Natural killer cell treated with Interleukin-12 subunit alpha and Interleukin-12 subunit beta and Interleukin-15 and Interleukin-18, amount 100 ng/mL, for 72 hours (primary cell): ENCODE data around the gene BACH2. TPM values are rescaled to one million over a fixed set of nuclear protein-coding genes. Genes with fewer than 3 reads are reported as not detected.
A peak's percentile ranks its signal among the peaks of the same experiment; 100 is the strongest.

Source experiments
- ATAC-seq, 2 donors: fragments of 150-1000 bp; cut with Tn5 transposase in 1 of 2; sonication (Bioruptor Pico), chemical (Tn5 transposase) in 1 of 2; 2 replicates each; pipeline ENCODE4 v1.10.0; 2021
- DNase-seq: peaks from one replicate; pipeline ENCODE4 v3.0.0; 2022; ENCODE audit warnings: low spot score
- H3K27ac Mint-ChIP-seq, 2 donors: 1 replicate in 1 of 2; 2 replicates in 1 of 2; pipeline ENCODE4 v1.8.0; 2022; ENCODE audit warnings: mixed read lengths in 2 of 2, mild to moderate bottlenecking in 1 of 2, moderate library complexity in 1 of 2
- H3K27me3 Mint-ChIP-seq, 2 donors: 1 replicate in 1 of 2; 2 replicates in 1 of 2; pipeline ENCODE4 v1.8.0; 2022; ENCODE audit warnings: mixed read lengths in 2 of 2
- H3K36me3 Mint-ChIP-seq: one replicate; pipeline ENCODE4 v1.8.0; 2022; ENCODE audit warnings: mixed read lengths
- H3K4me1 Mint-ChIP-seq, 2 donors: 1 replicate in 1 of 2; 2 replicates in 1 of 2; pipeline ENCODE4 v1.8.0; 2022; ENCODE audit warnings: low read depth in 2 of 2, mixed read lengths in 2 of 2, mild to moderate bottlenecking in 1 of 2
- H3K4me3 Mint-ChIP-seq: one replicate; pipeline ENCODE4 v1.8.0; 2022; ENCODE audit warnings: mixed read lengths
- H3K9me3 Mint-ChIP-seq: 2 replicates; pipeline ENCODE4 v1.8.0; 2022; ENCODE audit warnings: mixed read lengths
- total RNA-seq, 2 donors: library from RNA; stranded (reverse); gene quantifications; one replicate each; pipeline ENCODE4 v1.2.3, GENCODE V29; 2022

BACH2 gene
- total RNA-seq, 2 donors from 2014 or later, result 3.1 to 5.8 TPM

GRCh38 chr6:90315986-90316385, 19.3 kb upstream of the BACH2 start:
- H3K4me1 Mint-ChIP-seq, result no peaks in the 10 kb centered on the region
- H3K27ac Mint-ChIP-seq, result no peak overlapping the region
- DNase-seq, result no peak
- no peaks in the 10 kb centered on the region for H3K9me3 Mint-ChIP-seq
- H3K4me3 Mint-ChIP-seq, result no peak overlapping the region
- peaks cover 14 to 31% of the 10 kb centered on the region in 2 donors for H3K27me3 Mint-ChIP-seq
- ATAC-seq, result no peak
- H3K36me3 Mint-ChIP-seq, result no peaks in the 10 kb centered on the region

GRCh38 chr6:90315354-90315950, 18.8 kb upstream of the BACH2 start:
- H3K9me3 Mint-ChIP-seq, result no peaks in the 10 kb centered on the region
- no peak overlapping the region for H3K27ac Mint-ChIP-seq
- no peak overlapping the region for H3K4me3 Mint-ChIP-seq
- DNase-seq (no peak), ATAC-seq (no peak)
- H3K4me1 Mint-ChIP-seq, result no peaks in the 10 kb centered on the region
- no peaks in the 10 kb centered on the region for H3K36me3 Mint-ChIP-seq
- peaks cover 14 to 31% of the 10 kb centered on the region in 2 donors for H3K27me3 Mint-ChIP-seq

- Mint-ChIP-seq H3K4me1 (no peaks in the 10 kb centered on the region), H3K9me3 (no peaks in the 10 kb centered on the region), H3K36me3 (no peaks in the 10 kb centered on the region), H3K27me3 (peaks cover 18 to 31% of the 10 kb centered on the region in 2 donors), H3K4me3 (no peak overlapping the region), H3K27ac (no peak overlapping the region)
- ATAC-seq (no peak), DNase-seq (no peak)
Observed at GRCh38 chr6:90314514-90314913, 17.9 kb upstream of the BACH2 start.

- ATAC-seq, result no peak
Observed at GRCh38 chr6:90311569-90311968, 14.9 kb upstream of the BACH2 start.

GRCh38 chr6:90305800-90306448, 9.3 kb upstream of the BACH2 start:
- Mint-ChIP-seq H3K27me3 (peaks cover 31 to 45% of the 10 kb centered on the region in 2 donors), H3K9me3 (no peaks in the 10 kb centered on the region), H3K27ac (no peak overlapping the region), H3K4me3 (no peak overlapping the region), H3K4me1 (no peaks in the 10 kb centered on the region), H3K36me3 (no peaks in the 10 kb centered on the region)
- ATAC-seq (no peak), DNase-seq (no peak)

More at GRCh38 chr6:90311569-90311968, 14.9 kb upstream of the BACH2 start:
- Mint-ChIP-seq H3K36me3 (no peaks in the 10 kb centered on the region), H3K4me1 (no peaks in the 10 kb centered on the region), H3K27me3 (peaks cover 16 to 38% of the 10 kb centered on the region in 2 donors), H3K27ac (no peak overlapping the region), H3K4me3 (no peak overlapping the region), H3K9me3 (no peaks in the 10 kb centered on the region)
- DNase-seq, result no peak

GRCh38 chr6:90304308-90304707, 7.7 kb upstream of the BACH2 start:
- no peak for DNase-seq
- no peak for ATAC-seq
- peaks cover 36 to 56% of the 10 kb centered on the region in 2 donors for H3K27me3 Mint-ChIP-seq
- no peaks in the 10 kb centered on the region for H3K9me3 Mint-ChIP-seq
- H3K4me3 Mint-ChIP-seq, result no peak overlapping the region
- H3K27ac Mint-ChIP-seq, result no peak overlapping the region
- H3K36me3 Mint-ChIP-seq, result no peaks in the 10 kb centered on the region
- H3K4me1 Mint-ChIP-seq, result no peaks in the 10 kb centered on the region

- ATAC-seq, result no peak
- no peaks in the 10 kb centered on the region for H3K4me1 Mint-ChIP-seq
- H3K36me3 Mint-ChIP-seq, result no peaks in the 10 kb centered on the region
- H3K27me3 Mint-ChIP-seq, result peaks cover 40 to 68% of the 10 kb centered on the region in 2 donors
- no peak overlapping the region for H3K27ac Mint-ChIP-seq
- DNase-seq, result no peak
- no peaks in the 10 kb centered on the region for H3K9me3 Mint-ChIP-seq
- no peak overlapping the region for H3K4me3 Mint-ChIP-seq
Observed at GRCh38 chr6:90303039-90303438, 6.4 kb upstream of the BACH2 start.

- H3K27me3 Mint-ChIP-seq, result peaks cover 47 to 74% of the 10 kb centered on the region in 2 donors
- no peak overlapping the region for H3K27ac Mint-ChIP-seq
- H3K4me3 Mint-ChIP-seq, result no peak overlapping the region
- H3K9me3 Mint-ChIP-seq, result no peaks in the 10 kb centered on the region
- no peaks in the 10 kb centered on the region for H3K4me1 Mint-ChIP-seq
- DNase-seq (no peak), ATAC-seq (no peak)
- H3K36me3 Mint-ChIP-seq, result no peaks in the 10 kb centered on the region
Observed at GRCh38 chr6:90302320-90302719, 5.7 kb upstream of the BACH2 start.

GRCh38 chr6:90301816-90302215, 5.2 kb upstream of the BACH2 start:
- Mint-ChIP-seq H3K27ac (no peak overlapping the region), H3K9me3 (no peaks in the 10 kb centered on the region), H3K27me3 (peaks cover 45 to 69% of the 10 kb centered on the region in 2 donors), H3K4me3 (no peak overlapping the region), H3K4me1 (no peaks in the 10 kb centered on the region), H3K36me3 (no peaks in the 10 kb centered on the region)
- DNase-seq (no peak), ATAC-seq (no peak)

GRCh38 chr6:90298459-90299053, 1.9 kb upstream of the BACH2 start:
- H3K4me1 Mint-ChIP-seq, result peaks cover 11 to 12% of the 10 kb centered on the region in 2 donors
- no peak for ATAC-seq
- no peak overlapping the region for H3K27ac Mint-ChIP-seq
- DNase-seq, result no peak
- H3K27me3 Mint-ChIP-seq, result peaks cover 41 to 61% of the 10 kb centered on the region in 2 donors
- no peaks in the 10 kb centered on the region for H3K9me3 Mint-ChIP-seq
- no peak overlapping the region for H3K4me3 Mint-ChIP-seq
- H3K36me3 Mint-ChIP-seq, result no peaks in the 10 kb centered on the region

GRCh38 chr6:90297867-90298381, 1.3 kb upstream of the BACH2 start:
- H3K36me3 Mint-ChIP-seq, result no peaks in the 10 kb centered on the region
- H3K9me3 Mint-ChIP-seq, result no peaks in the 10 kb centered on the region
- peaks cover 11 to 13% of the 10 kb centered on the region in 2 donors for H3K4me1 Mint-ChIP-seq
- DNase-seq (no peak), ATAC-seq (no peak)
- no peak overlapping the region for H3K27ac Mint-ChIP-seq
- H3K27me3 Mint-ChIP-seq, result peaks cover 35 to 61% of the 10 kb centered on the region in 2 donors
- peak overlapping the region; percentile 26 for H3K4me3 Mint-ChIP-seq

GRCh38 chr6:90297115-90297866, 648 bp upstream of the BACH2 start:
- Mint-ChIP-seq H3K4me3 (peak overlapping the region; percentile 87), H3K27ac (no peak overlapping the region), H3K27me3 (peaks cover 32 to 61% of the 10 kb centered on the region in 2 donors)

GRCh38 chr6:90295854-90296340, 746 bp downstream of the BACH2 start:
- Mint-ChIP-seq H3K4me3 (peak overlapping the region; percentile 87), H3K27me3 (peaks cover 31 to 58% of the 10 kb centered on the region in 2 donors), H3K9me3 (no peaks in the 10 kb centered on the region), H3K36me3 (peaks cover 1% of the 10 kb centered on the region), H3K27ac (no peak overlapping the region), H3K4me1 (peaks cover 12 to 13% of the 10 kb centered on the region in 2 donors)
- DNase-seq, result no peak
- ATAC-seq, result peak; percentile 61 to 63

More at GRCh38 chr6:90297115-90297866, 648 bp upstream of the BACH2 start:
- Mint-ChIP-seq H3K9me3 (no peaks in the 10 kb centered on the region), H3K36me3 (no peaks in the 10 kb centered on the region), H3K4me1 (peaks cover 11 to 13% of the 10 kb centered on the region in 2 donors)
- DNase-seq (no peak), ATAC-seq (no peak)
